Neural cell (in vitro differentiated cells): ENCODE data around the gene SPON1. TPM values are rescaled to one million over a fixed set of nuclear protein-coding genes. Genes with fewer than 3 reads are reported as not detected.

Experiments used
- H2AFZ ChIP-seq: fragments of 200-600, 300-800 bp; sonication (generic), shearing (Covaris generic); 2 replicates; pipeline ENCODE4 v1.6.0; 2014; ENCODE audit warnings: low read depth, mild to moderate bottlenecking, antibody characterized with exemption, low read length, moderate library complexity
- H3F3A ChIP-seq: fragments of 200-600 bp; shearing (Covaris generic); 2 replicates; pipeline ENCODE4 v1.6.1; 2016; ENCODE audit warnings: mild to moderate bottlenecking, moderate library complexity, mixed read lengths, antibody characterized with exemption, low read length; ENCODE audit not compliant: insufficient read depth, poor library complexity, severe bottlenecking
- H3K27ac ChIP-seq: fragments of 200-600, 300-800 bp; sonication (generic), shearing (Covaris generic); 2 replicates; pipeline ENCODE4 v1.5.1; 2014; ENCODE audit warnings: mild to moderate bottlenecking, low read length, moderate library complexity
- H3K27me3 ChIP-seq: fragments of 300-800, 200-600 bp; sonication (generic), shearing (Covaris generic); 2 replicates; pipeline ENCODE4 v1.6.0; 2014; ENCODE audit warnings: mild to moderate bottlenecking, low read depth, low read length, moderate library complexity; ENCODE audit not compliant: insufficient read depth
- H3K36me3 ChIP-seq: fragments of 300-800, 200-600 bp; sonication (generic), shearing (Covaris generic); 2 replicates; pipeline ENCODE4 v1.5.1; 2014; ENCODE audit warnings: mild to moderate bottlenecking, antibody characterized with exemption, low read length, moderate library complexity; ENCODE audit not compliant: insufficient read depth
- H3K4me2 ChIP-seq: fragments of 300-800, 200-600 bp; sonication (generic), shearing (Covaris generic); 2 replicates; pipeline ENCODE4 v1.6.0; 2014; ENCODE audit warnings: mild to moderate bottlenecking, low read length
- H3K4me3 ChIP-seq: fragments of 300-800, 200-600 bp; sonication (generic), shearing (Covaris generic); 2 replicates; pipeline ENCODE4 v1.5.1; 2014; ENCODE audit warnings: mild to moderate bottlenecking, low read length, moderate library complexity
- H3K79me2 ChIP-seq: fragments of 200-600 bp; shearing (Covaris generic); replicated peaks from 2 replicates; pipeline ENCODE4 v1.6.0; 2014; ENCODE audit warnings: mild to moderate bottlenecking, low read length, moderate library complexity; ENCODE audit not compliant: insufficient read depth
- H3K9ac ChIP-seq: fragments of 300-800, 200-600 bp; sonication (generic), shearing (Covaris generic); 2 replicates; pipeline ENCODE4 v1.6.1; 2016; ENCODE audit warnings: mild to moderate bottlenecking, low read length, mixed read lengths
- H3K9me2 ChIP-seq: fragments of 200-600 bp; shearing (Covaris generic); 2 replicates; pipeline ENCODE4 v1.6.1; 2016; ENCODE audit warnings: mild to moderate bottlenecking, low read length, mixed read lengths; ENCODE audit not compliant: insufficient read depth
- H3K9me3 ChIP-seq: fragments of 200-600, 300-800 bp; sonication (generic), shearing (Covaris generic); 2 replicates; pipeline ENCODE4 v1.6.1; 2016; ENCODE audit warnings: mild to moderate bottlenecking, mixed run types, low read length, moderate library complexity, mixed read lengths
- H4K20me1 ChIP-seq: fragments of 200-600 bp; shearing (Covaris generic); 2 replicates; pipeline ENCODE4 v1.6.1; 2016; ENCODE audit warnings: mild to moderate bottlenecking, mixed run types; ENCODE audit not compliant: insufficient read depth
- EP300 ChIP-seq: fragments of 450-650 bp; conservative IDR thresholded peaks from 2 replicates; pipeline ENCODE4 v1.6.1; 2014; ENCODE audit warnings: antibody characterized with exemption, mild to moderate bottlenecking, moderate library complexity; ENCODE audit not compliant: poor library complexity, severe bottlenecking
- EZH2 ChIP-seq: fragments of 200-600, 300-800 bp; shearing (Covaris generic), sonication (generic); IDR thresholded peaks from 2 replicates; pipeline ENCODE4 v1.6.1; 2014; ENCODE audit warnings: antibody characterized with exemption, low read length, borderline replicate concordance, mild to moderate bottlenecking; ENCODE audit not compliant: insufficient read depth, poor library complexity, severe bottlenecking
- MXI1 ChIP-seq: fragments of 450-650 bp; conservative IDR thresholded peaks from 2 replicates; pipeline ENCODE4 v1.6.1; 2014; ENCODE audit warnings: antibody characterized with exemption, mild to moderate bottlenecking; ENCODE audit not compliant: poor library complexity, severe bottlenecking
- POLR2AphosphoS5 ChIP-seq: IDR thresholded peaks from 2 replicates; pipeline ENCODE4 v1.6.1; 2012
- RAD21 ChIP-seq: fragments of 450-650 bp; conservative IDR thresholded peaks from 2 replicates; pipeline ENCODE4 v1.6.1; 2014; ENCODE audit warnings: antibody characterized with exemption, mild to moderate bottlenecking, moderate library complexity
- SMC3 ChIP-seq: fragments of 450-650 bp; conservative IDR thresholded peaks from 2 replicates; pipeline ENCODE4 v1.6.1; 2014; ENCODE audit warnings: antibody characterized with exemption, mild to moderate bottlenecking, moderate library complexity; ENCODE audit not compliant: poor library complexity
- TAF1 ChIP-seq: IDR thresholded peaks from 2 replicates; pipeline ENCODE4 v1.6.1; 2012; ENCODE audit warnings: low read depth
- polyA plus RNA-seq: library from polyadenylated mRNA; depleted of rRNA; stranded (reverse); fragments of >200 nt; gene quantifications from 2 replicates; pipeline ENCODE4 v1.2.3, GENCODE V29; 2014
- TF ChIP-seq, protein P1 (sequence below): fragments of 450-650 bp; IDR thresholded peaks from 2 replicates; pipeline ENCODE4 v1.5.1; 2014; ENCODE audit warnings: antibody characterized with exemption, mild to moderate bottlenecking, moderate library complexity; ENCODE audit not compliant: poor library complexity, severe bottlenecking
- TF ChIP-seq, protein P2 (sequence below): IDR thresholded peaks from 2 replicates; pipeline ENCODE4 v1.6.1; 2012; ENCODE audit warnings: borderline replicate concordance

Gene SPON1
- polyA plus RNA-seq, 1 donor from 2014 or later, result 0.66 TPM

DNA sequence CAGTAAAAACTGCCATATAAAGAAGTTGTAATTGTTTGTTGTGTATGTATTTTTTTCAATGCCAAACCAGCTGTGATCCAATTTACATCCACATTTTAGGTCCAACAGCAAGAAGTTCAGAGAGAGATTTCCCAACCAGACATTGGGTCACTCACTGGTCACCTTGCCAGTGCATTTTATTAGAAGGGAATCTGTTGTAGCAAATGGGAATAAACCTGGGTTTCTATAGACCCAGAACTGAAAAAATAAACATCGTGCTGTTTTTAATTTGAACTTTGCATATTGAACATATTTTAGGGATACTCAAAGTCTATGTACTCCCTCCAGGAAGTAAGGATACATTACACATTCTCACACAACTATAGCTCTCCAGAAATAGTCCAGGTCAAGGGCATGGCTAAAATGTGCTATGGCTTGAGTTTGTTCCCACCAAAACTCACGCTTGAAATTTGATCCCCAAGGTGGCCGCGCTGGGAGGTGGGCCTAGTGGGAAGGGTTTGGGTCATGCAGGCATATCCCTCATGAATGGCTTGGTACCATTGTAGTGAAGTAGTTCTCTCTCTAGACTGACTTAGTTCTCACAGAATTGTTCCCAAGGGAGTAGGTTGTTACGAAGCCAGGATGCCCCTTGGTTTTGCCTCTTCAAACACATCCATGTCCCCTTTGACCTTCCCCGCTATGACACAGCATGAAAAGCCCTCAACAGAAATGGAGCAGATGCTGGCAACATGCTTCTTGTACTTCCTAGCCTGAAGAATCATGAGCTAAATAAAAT is 305.5 kb downstream of the SPON1 start:
- no peak overlapping the region for H3K9ac ChIP-seq
- TF ChIP-seq RAD21, result no peak
- no peak for TF ChIP-seq MXI1
- TF ChIP-seq EP300, result no peak
- no peak for TF ChIP-seq EZH2
- no peak for TF ChIP-seq TAF1
- no peaks in the 10 kb centered on the region for H3K79me2 ChIP-seq

DNA sequence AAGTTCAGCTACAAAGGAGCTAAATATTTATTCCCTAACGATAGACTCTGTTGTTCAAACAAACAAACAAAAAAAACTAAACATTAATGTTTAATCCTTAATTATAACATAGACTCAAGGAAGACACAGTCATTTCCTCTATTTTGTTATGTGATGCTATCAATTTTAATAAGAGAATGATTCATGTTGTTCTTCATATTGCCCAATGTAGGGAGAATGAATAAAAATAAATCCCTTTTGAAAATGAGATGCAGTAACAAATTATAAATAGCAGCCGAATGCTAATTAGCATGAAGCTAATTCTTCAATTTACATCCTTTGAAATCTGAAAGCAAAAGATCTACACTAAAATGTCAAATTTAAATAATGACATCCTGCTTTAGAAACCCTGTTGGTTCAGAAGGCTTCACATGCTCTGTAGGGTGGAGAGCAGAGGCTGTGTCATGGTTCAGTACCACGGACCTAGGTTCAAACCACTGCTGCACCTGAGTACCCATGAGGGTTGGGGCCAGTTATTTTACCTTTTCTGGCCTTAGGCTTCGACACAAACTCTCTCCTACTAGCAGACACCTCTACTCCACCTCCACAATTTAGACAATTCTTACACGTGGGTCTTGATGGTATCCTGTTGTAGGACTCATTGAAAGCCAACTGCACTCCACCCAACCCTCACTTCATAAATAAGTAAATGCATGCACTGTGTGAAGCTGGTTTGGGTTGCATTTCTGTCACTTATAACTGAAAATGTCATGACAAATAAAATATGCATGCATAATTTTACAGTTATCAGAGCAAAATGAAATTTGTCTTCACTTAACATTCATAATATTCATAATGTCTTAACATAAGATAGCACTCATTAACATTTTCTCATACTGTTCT is 307.4 kb downstream of the SPON1 start:
- H3F3A ChIP-seq, result no peaks in the 10 kb centered on the region
- H3K27me3 ChIP-seq, result no peaks in the 10 kb centered on the region
- H3K4me2 ChIP-seq, result no peak overlapping the region
- no peak overlapping the region for H3K4me3 ChIP-seq
- H3K9ac ChIP-seq, result no peak overlapping the region
- H2AFZ ChIP-seq, result no peak overlapping the region
- no peaks in the 10 kb centered on the region for H4K20me1 ChIP-seq
- no peaks in the 10 kb centered on the region for H3K36me3 ChIP-seq
- H3K27ac ChIP-seq, result no peak overlapping the region
- no peaks in the 10 kb centered on the region for H3K9me2 ChIP-seq
- H3K79me2 ChIP-seq, result no peaks in the 10 kb centered on the region
- no peaks in the 10 kb centered on the region for H3K9me3 ChIP-seq
- TF ChIP-seq MXI1, result no peak
- TF ChIP-seq, protein P1, sequence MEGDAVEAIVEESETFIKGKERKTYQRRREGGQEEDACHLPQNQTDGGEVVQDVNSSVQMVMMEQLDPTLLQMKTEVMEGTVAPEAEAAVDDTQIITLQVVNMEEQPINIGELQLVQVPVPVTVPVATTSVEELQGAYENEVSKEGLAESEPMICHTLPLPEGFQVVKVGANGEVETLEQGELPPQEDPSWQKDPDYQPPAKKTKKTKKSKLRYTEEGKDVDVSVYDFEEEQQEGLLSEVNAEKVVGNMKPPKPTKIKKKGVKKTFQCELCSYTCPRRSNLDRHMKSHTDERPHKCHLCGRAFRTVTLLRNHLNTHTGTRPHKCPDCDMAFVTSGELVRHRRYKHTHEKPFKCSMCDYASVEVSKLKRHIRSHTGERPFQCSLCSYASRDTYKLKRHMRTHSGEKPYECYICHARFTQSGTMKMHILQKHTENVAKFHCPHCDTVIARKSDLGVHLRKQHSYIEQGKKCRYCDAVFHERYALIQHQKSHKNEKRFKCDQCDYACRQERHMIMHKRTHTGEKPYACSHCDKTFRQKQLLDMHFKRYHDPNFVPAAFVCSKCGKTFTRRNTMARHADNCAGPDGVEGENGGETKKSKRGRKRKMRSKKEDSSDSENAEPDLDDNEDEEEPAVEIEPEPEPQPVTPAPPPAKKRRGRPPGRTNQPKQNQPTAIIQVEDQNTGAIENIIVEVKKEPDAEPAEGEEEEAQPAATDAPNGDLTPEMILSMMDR, result no peak
- TF ChIP-seq EP300, result no peak
- TF ChIP-seq POLR2AphosphoS5, result no peak
- TF ChIP-seq, protein P2, sequence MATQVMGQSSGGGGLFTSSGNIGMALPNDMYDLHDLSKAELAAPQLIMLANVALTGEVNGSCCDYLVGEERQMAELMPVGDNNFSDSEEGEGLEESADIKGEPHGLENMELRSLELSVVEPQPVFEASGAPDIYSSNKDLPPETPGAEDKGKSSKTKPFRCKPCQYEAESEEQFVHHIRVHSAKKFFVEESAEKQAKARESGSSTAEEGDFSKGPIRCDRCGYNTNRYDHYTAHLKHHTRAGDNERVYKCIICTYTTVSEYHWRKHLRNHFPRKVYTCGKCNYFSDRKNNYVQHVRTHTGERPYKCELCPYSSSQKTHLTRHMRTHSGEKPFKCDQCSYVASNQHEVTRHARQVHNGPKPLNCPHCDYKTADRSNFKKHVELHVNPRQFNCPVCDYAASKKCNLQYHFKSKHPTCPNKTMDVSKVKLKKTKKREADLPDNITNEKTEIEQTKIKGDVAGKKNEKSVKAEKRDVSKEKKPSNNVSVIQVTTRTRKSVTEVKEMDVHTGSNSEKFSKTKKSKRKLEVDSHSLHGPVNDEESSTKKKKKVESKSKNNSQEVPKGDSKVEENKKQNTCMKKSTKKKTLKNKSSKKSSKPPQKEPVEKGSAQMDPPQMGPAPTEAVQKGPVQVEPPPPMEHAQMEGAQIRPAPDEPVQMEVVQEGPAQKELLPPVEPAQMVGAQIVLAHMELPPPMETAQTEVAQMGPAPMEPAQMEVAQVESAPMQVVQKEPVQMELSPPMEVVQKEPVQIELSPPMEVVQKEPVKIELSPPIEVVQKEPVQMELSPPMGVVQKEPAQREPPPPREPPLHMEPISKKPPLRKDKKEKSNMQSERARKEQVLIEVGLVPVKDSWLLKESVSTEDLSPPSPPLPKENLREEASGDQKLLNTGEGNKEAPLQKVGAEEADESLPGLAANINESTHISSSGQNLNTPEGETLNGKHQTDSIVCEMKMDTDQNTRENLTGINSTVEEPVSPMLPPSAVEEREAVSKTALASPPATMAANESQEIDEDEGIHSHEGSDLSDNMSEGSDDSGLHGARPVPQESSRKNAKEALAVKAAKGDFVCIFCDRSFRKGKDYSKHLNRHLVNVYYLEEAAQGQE, result no peak
- TF ChIP-seq TAF1, result no peak
- TF ChIP-seq EZH2, result no peak
- no peak for TF ChIP-seq RAD21
- TF ChIP-seq SMC3, result no peak

More for the DNA sequence above, 305.5 kb downstream of the SPON1 start:
- Histone ChIP-seq H3K9me2 (no peaks in the 10 kb centered on the region), H3F3A (no peaks in the 10 kb centered on the region), H3K36me3 (no peaks in the 10 kb centered on the region), H3K9me3 (no peaks in the 10 kb centered on the region), H3K4me2 (no peak overlapping the region), H3K4me3 (no peak overlapping the region), H3K27ac (no peak overlapping the region), H2AFZ (no peak overlapping the region), H4K20me1 (no peaks in the 10 kb centered on the region), H3K27me3 (no peaks in the 10 kb centered on the region)
